SK-N-DZ (cell line): ENCODE measurements around the gene NRBP1.
A peak's percentile ranks its signal among the peaks of the same experiment; 100 is the strongest.

Experiments used
- DNase-seq: peaks from one replicate; pipeline ENCODE4 v3.0.0-alpha.2; 2015; ENCODE audit warnings: low spot score
- small RNA-seq, 2 experiments: library from RNA; depleted of rRNA; stranded (forward); fragments of <200 nt; gene quantifications; one replicate each; pipeline ENCODE3, GENCODE V24; 2014

The NRBP1 gene

GRCh38 chr2:27489498-27490397, 61.3 kb downstream of the NRBP1 start, which contains the start of gene IFT172:
TSS of gene IFT172 (minus strand) at chr2:27489743. CDS start at chr2:27489653, 90 bp downstream.
- peak; percentile 99 for DNase-seq

Small RNAs within 50 kb of the gene (small RNA-seq; reads per million reads assigned to genes)
- gene RNU6-986P: 0 reads per million in 2 experiments
